ENCODE measurements around the gene EIF4EBP2.

The EIF4EBP2 gene

DNA sequence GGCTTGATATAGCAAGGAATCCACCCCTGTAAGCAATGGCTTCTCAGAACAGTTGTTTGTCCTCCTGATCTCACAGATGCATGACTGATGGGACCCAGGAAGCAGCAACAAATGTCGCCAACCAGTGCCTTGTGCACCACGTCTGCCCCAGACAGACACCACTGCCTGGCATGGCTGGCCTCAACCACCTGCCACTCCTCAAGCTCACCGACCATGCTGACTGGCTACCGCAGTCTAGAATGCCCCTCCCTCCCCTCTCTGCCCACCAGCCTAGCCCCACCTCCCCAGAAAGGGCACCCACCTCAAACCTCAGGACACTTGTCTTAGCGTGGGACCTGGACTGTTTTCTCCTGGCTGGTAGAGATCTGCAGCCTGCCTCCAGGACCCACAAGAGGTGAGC is 45.5 kb upstream of the EIF4EBP2 start:
- Histone ChIP-seq H3K4me2 (ENCODE audit: low read length) (no peak overlapping the region), H3K9ac (no peak overlapping the region), H3K36me3 (ENCODE audit: control insufficient read depth, insufficient read depth, low read length) (no peaks in the 10 kb centered on the region), H3K4me3 (ENCODE audit: low read depth, low read length) (no peak overlapping the region), H3K9me3 (ENCODE audit: control insufficient read depth, low read length) (no peaks in the 10 kb centered on the region), H3K27me3 (ENCODE audit: control insufficient read depth, insufficient read depth, low read length) (no peaks in the 10 kb centered on the region), H2AFZ (no peak overlapping the region), H3K27ac (no peak overlapping the region), H3K79me2 (peaks cover 5% of the 10 kb centered on the region), H3K4me1 (no peaks in the 10 kb centered on the region)
- TF ChIP-seq, protein P1, sequence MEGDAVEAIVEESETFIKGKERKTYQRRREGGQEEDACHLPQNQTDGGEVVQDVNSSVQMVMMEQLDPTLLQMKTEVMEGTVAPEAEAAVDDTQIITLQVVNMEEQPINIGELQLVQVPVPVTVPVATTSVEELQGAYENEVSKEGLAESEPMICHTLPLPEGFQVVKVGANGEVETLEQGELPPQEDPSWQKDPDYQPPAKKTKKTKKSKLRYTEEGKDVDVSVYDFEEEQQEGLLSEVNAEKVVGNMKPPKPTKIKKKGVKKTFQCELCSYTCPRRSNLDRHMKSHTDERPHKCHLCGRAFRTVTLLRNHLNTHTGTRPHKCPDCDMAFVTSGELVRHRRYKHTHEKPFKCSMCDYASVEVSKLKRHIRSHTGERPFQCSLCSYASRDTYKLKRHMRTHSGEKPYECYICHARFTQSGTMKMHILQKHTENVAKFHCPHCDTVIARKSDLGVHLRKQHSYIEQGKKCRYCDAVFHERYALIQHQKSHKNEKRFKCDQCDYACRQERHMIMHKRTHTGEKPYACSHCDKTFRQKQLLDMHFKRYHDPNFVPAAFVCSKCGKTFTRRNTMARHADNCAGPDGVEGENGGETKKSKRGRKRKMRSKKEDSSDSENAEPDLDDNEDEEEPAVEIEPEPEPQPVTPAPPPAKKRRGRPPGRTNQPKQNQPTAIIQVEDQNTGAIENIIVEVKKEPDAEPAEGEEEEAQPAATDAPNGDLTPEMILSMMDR (IDR thresholded peaks at IDR 0.05) = no peak

DNA sequence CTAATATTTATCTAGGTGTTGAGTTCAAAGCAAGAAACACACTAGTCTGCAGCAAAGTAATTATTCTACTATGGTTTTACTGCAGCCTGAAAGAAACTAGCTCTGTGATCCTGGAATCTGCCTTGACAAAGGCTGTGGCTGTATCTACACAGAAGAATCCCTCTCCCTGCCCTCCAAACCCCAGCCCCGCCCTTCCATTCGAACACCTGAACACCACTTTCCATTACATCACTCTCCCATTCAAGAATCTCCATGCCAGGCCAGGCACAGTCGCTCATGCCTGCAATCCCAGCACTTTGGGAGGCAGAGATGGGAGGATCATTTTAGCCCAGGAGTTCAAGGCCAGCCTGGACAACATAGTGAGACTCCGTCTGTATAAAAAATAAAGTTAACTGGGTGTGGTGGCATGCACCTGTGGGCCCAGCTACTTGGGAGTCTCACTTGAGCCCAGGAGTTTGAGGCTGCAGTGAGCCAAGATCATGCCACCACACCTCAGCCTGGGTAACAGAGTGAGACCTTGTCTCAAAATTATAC is 44.9 kb upstream of the EIF4EBP2 start:
- Histone ChIP-seq H3K4me3 (ENCODE audit: low read depth, low read length) (no peak overlapping the region), H3K9me3 (ENCODE audit: control insufficient read depth, low read length) (no peaks in the 10 kb centered on the region), H3K27ac (no peak overlapping the region), H3K9ac (no peak overlapping the region), H2AFZ (no peak overlapping the region), H3K4me1 (no peaks in the 10 kb centered on the region), H3K36me3 (ENCODE audit: control insufficient read depth, insufficient read depth, low read length) (no peaks in the 10 kb centered on the region), H3K27me3 (ENCODE audit: control insufficient read depth, insufficient read depth, low read length) (no peaks in the 10 kb centered on the region), H3K79me2 (peaks cover 6% of the 10 kb centered on the region), H3K4me2 (ENCODE audit: low read length) (no peak overlapping the region)
- TF ChIP-seq, protein P1 (IDR thresholded peaks at IDR 0.05) = no peak

DNA sequence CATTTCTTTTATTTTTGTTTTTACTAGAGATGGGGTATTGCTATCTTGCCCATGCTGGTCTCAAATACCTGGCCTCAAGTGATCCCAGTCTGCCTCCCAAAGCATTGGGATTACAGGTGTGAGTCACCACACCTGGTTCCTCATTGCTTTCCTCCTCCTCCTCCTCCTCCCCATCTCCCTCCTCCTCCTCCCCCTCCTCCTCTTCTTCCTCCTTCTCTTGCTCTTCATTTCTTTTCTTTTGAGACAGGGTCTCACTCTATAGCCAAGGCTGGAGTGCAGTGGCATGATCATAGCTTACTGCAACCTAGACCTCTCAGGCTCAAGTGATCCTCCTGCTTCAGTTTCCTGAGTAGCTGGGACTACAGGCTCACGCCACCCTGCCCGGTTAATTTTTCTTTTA is 43.7 kb upstream of the EIF4EBP2 start:
- no peak overlapping the region for H3K4me3 ChIP-seq (ENCODE audit: low read depth, low read length)
- H3K79me2 ChIP-seq = peaks cover 8% of the 10 kb centered on the region
- no peak overlapping the region for H3K27ac ChIP-seq
- no peaks in the 10 kb centered on the region for H3K36me3 ChIP-seq (ENCODE audit: control insufficient read depth, insufficient read depth, low read length)
- no peak overlapping the region for H3K9ac ChIP-seq
- peaks cover 3% of the 10 kb centered on the region for H3K4me1 ChIP-seq
- TF ChIP-seq, protein P1 (IDR thresholded peaks at IDR 0.05) = no peak
- no peaks in the 10 kb centered on the region for H3K27me3 ChIP-seq (ENCODE audit: control insufficient read depth, insufficient read depth, low read length)
- H2AFZ ChIP-seq = no peak overlapping the region
- no peaks in the 10 kb centered on the region for H3K9me3 ChIP-seq (ENCODE audit: control insufficient read depth, low read length)
- H3K4me2 ChIP-seq (ENCODE audit: low read length) = no peak overlapping the region

DNA sequence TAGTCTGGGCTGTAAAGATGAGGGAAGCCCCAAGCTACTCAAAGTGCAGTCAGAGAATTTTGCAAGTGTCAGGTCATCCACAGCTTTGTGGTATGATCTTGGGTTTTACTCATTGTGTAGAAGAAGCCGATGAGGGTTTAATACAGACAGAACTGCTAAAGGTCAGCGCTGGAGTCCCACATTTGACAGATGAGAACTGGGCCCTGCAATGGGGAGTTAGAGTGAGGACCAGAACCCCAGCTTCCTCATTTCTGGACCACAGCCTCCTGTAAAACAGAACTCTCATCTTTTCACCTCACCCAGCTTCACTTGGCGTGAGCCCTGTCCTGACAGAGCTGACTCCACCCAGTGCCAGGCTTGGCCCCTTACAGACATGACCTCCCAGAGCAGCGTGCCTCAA is 41.6 kb upstream of the EIF4EBP2 start:
- Histone ChIP-seq H3K27ac (no peak overlapping the region), H3K9me3 (ENCODE audit: control insufficient read depth, low read length) (no peaks in the 10 kb centered on the region), H3K27me3 (ENCODE audit: control insufficient read depth, insufficient read depth, low read length) (no peaks in the 10 kb centered on the region), H3K79me2 (peaks cover 8% of the 10 kb centered on the region), H2AFZ (no peak overlapping the region), H3K4me2 (ENCODE audit: low read length) (no peak overlapping the region), H3K4me3 (ENCODE audit: low read depth, low read length) (no peak overlapping the region), H3K4me1 (peaks cover 3% of the 10 kb centered on the region), H3K9ac (no peak overlapping the region), H3K36me3 (ENCODE audit: control insufficient read depth, insufficient read depth, low read length) (no peaks in the 10 kb centered on the region)
- TF ChIP-seq, protein P1 (IDR thresholded peaks at IDR 0.05) = no peak

DNA sequence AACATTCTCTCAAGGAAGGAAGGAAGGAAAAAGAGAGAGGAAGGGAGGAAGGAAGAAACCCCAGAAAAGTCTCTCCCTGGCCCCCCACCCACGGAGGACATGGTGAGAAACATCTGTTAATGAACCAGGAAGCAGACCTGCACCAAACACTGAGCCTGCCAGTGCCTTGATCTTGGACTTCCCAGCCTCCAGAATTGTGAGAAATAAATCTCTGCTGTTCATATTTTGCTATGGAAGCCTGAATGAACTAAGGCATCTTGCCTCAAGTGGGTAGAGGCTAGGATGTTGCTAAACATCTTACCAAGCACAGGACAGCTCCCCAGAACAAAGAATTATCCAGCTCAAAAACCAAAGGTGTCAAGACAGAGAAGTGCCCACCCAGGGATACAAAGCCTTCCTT is 40.7 kb upstream of the EIF4EBP2 start:
- H3K9me3 ChIP-seq (ENCODE audit: control insufficient read depth, low read length) = no peaks in the 10 kb centered on the region
- H2AFZ ChIP-seq = no peak overlapping the region
- H3K4me2 ChIP-seq (ENCODE audit: low read length) = no peak overlapping the region
- H3K36me3 ChIP-seq (ENCODE audit: control insufficient read depth, insufficient read depth, low read length) = no peaks in the 10 kb centered on the region
- H3K4me1 ChIP-seq = peaks cover 3% of the 10 kb centered on the region
- H3K27me3 ChIP-seq (ENCODE audit: control insufficient read depth, insufficient read depth, low read length) = no peaks in the 10 kb centered on the region
- H3K9ac ChIP-seq = no peak overlapping the region
- H3K79me2 ChIP-seq = peaks cover 8% of the 10 kb centered on the region
- no peak overlapping the region for H3K27ac ChIP-seq
- TF ChIP-seq, protein P1 (IDR thresholded peaks at IDR 0.05) = no peak
- H3K4me3 ChIP-seq (ENCODE audit: low read depth, low read length) = no peak overlapping the region
